ENCODE results near the gene NTRK1. TPM values are rescaled to one million over a fixed set of nuclear protein-coding genes. Genes with fewer than 3 reads are reported as not detected.

Gene NTRK1
- total RNA-seq, 1 donor from 2014 or later = 0.23 TPM

DNA sequence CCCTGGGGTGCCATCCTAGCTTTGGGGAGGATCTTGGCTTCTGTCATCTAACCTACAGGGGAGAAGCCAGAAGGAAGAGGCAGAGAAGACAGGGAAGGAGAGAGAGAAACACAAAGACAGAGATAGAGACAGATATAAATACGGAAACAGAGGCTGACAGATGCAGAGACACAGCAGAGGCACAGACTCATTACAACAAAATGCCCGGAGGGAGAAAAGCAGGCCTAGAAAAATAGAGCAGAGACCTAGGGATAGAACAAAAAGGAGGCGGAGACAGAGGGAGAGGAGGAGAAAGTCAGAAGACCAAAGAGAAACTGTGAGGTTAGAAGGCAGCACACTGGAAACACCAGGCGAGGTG, 34.8 kb downstream of the NTRK1 start:
- peaks cover 62% of the 10 kb centered on the region for H3K4me1 Mint-ChIP-seq (ENCODE audit: unreplicated experiment)
- TF ChIP-seq CTCF (IDR thresholded peaks at IDR 0.05; ENCODE audit: unreplicated experiment) = no peak
- peak overlapping the region; percentile 79 for H3K27ac Mint-ChIP-seq (ENCODE audit: unreplicated experiment)
- peak overlapping the region; percentile 68 for H3K4me3 Mint-ChIP-seq (ENCODE audit: unreplicated experiment)
- H3K27me3 Mint-ChIP-seq (ENCODE audit: unreplicated experiment) = peaks cover 24% of the 10 kb centered on the region
- peaks cover 5% of the 10 kb centered on the region for H3K36me3 Mint-ChIP-seq (ENCODE audit: low read depth, unreplicated experiment)
- H3K9me3 Mint-ChIP-seq (ENCODE audit: unreplicated experiment) = no peaks in the 10 kb centered on the region
- no peak for DNase-seq (ENCODE audit: low spot score)

DNA sequence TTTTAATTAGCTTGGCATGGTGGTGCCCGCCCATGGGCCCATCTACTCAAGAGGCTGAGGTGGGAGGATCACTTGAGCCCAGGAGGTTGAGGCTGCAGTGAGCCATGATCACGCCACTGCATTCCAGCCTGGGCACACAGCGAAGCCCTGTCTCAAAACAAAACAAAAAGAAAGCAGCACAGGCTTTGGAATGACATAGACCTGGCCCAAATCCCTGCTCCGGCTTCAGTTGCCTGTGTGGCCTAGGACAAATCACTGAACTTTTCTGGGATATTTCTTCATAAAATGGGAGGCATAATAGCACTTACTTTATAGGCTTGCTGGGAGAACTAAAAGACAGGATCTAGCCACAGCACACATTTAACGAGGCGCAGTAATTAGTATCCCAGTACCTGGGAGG, 35.3 kb downstream of the NTRK1 start:
- no peak for DNase-seq (ENCODE audit: low spot score)
- Mint-ChIP-seq H3K4me3 (ENCODE audit: unreplicated experiment) (no peak overlapping the region), H3K9me3 (ENCODE audit: unreplicated experiment) (no peaks in the 10 kb centered on the region), H3K27ac (ENCODE audit: unreplicated experiment) (peak overlapping the region; percentile 79), H3K36me3 (ENCODE audit: low read depth, unreplicated experiment) (peaks cover 5% of the 10 kb centered on the region), H3K4me1 (ENCODE audit: unreplicated experiment) (peaks cover 63% of the 10 kb centered on the region), H3K27me3 (ENCODE audit: unreplicated experiment) (peaks cover 22% of the 10 kb centered on the region)
- TF ChIP-seq CTCF (IDR thresholded peaks at IDR 0.05; ENCODE audit: unreplicated experiment) = no peak

GRCh38 chr1:156896490-156897033, 35.9 kb downstream of the NTRK1 start:
- Mint-ChIP-seq H3K4me1 (ENCODE audit: unreplicated experiment) (peaks cover 69% of the 10 kb centered on the region), H3K9me3 (ENCODE audit: unreplicated experiment) (no peaks in the 10 kb centered on the region), H3K36me3 (ENCODE audit: low read depth, unreplicated experiment) (peaks cover 5% of the 10 kb centered on the region), H3K27me3 (ENCODE audit: unreplicated experiment) (peaks cover 24% of the 10 kb centered on the region), H3K27ac (ENCODE audit: unreplicated experiment) (peak overlapping the region; percentile 97), H3K4me3 (ENCODE audit: unreplicated experiment) (peak overlapping the region; percentile 76)
- DNase-seq (ENCODE audit: low spot score) = no peak
- TF ChIP-seq CTCF (IDR thresholded peaks at IDR 0.05; ENCODE audit: unreplicated experiment) = no peak

GRCh38 chr1:156897078-156897825, 36.6 kb downstream of the NTRK1 start:
- Mint-ChIP-seq H3K27me3 (ENCODE audit: unreplicated experiment) (peaks cover 22% of the 10 kb centered on the region), H3K4me1 (ENCODE audit: unreplicated experiment) (peaks cover 70% of the 10 kb centered on the region), H3K27ac (ENCODE audit: unreplicated experiment) (peak overlapping the region; percentile 97), H3K36me3 (ENCODE audit: low read depth, unreplicated experiment) (peaks cover 5% of the 10 kb centered on the region), H3K4me3 (ENCODE audit: unreplicated experiment) (peak overlapping the region; percentile 81), H3K9me3 (ENCODE audit: unreplicated experiment) (no peaks in the 10 kb centered on the region)
- no peak for DNase-seq (ENCODE audit: low spot score)
- no peak for TF ChIP-seq CTCF (IDR thresholded peaks at IDR 0.05; ENCODE audit: unreplicated experiment)

GRCh38 chr1:156898161-156898566, 37.5 kb downstream of the NTRK1 start:
- Mint-ChIP-seq H3K36me3 (ENCODE audit: low read depth, unreplicated experiment) (peaks cover 5% of the 10 kb centered on the region), H3K4me1 (ENCODE audit: unreplicated experiment) (peaks cover 75% of the 10 kb centered on the region), H3K27ac (ENCODE audit: unreplicated experiment) (peak overlapping the region; percentile 97), H3K27me3 (ENCODE audit: unreplicated experiment) (peaks cover 22% of the 10 kb centered on the region), H3K9me3 (ENCODE audit: unreplicated experiment) (no peaks in the 10 kb centered on the region), H3K4me3 (ENCODE audit: unreplicated experiment) (peak overlapping the region; percentile 75)
- no peak for TF ChIP-seq CTCF (IDR thresholded peaks at IDR 0.05; ENCODE audit: unreplicated experiment)
- peak; percentile 72 for DNase-seq (ENCODE audit: low spot score)

All from endothelial cell (in vitro differentiated cells).